Endometrial microvascular endothelial cells (primary cell): ENCODE data around the gene TRMT1. TPM values are rescaled to one million over a fixed set of nuclear protein-coding genes. Genes with fewer than 3 reads are reported as not detected.

Source experiments
- in situ Hi-C: cut with HindIII; loops from 2 replicates; pipeline ENCODE4 v1.10.0; 2017; ENCODE audit warnings: low sequenced_read_pairs, low pct_unique_long_range_greater_than_20kb; ENCODE audit errors: inconsistent ontology term
- total RNA-seq: library from RNA; depleted of rRNA; stranded (reverse); fragments of >200 nt; gene quantifications from one replicate; pipeline ENCODE4 v1.2.3, GENCODE V29; 2015; ENCODE audit errors: inconsistent ontology term

TRMT1 gene
- total RNA-seq, 1 donor from 2014 or later: 53.1 TPM

DNA sequence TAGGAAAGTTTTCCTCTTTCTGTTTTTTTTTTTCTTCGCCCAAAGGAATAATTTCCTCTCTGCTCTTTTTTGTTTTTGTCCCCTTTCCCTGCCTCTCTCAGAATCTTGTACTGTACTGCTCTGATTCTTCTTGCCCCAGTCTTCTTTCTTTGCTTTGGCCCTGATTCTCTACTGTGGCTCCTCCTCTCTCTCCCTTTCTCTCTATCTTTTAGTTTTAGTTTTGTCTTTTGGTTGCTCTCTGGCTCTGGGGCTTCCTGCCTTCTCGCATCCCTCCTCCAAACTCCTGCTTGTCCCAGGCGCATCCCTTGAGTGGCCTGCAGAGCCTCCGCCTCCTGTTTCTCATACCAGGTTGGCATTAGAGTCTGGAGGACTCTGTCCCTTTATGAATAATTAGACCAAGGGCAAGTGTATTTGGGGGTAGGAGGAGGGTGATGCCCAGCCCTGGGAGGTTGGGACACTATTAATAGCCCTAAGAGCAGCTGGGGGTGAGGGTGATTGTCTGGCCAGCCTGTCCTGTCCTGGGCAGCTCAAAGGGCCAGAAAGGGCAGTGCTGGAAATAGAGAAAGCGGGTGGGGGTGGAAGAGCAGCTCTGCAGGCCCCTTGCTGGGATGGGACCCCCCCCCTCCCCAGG, 53.0 kb downstream of the TRMT1 start:
- in situ Hi-C loops: no loop called here

DNA sequence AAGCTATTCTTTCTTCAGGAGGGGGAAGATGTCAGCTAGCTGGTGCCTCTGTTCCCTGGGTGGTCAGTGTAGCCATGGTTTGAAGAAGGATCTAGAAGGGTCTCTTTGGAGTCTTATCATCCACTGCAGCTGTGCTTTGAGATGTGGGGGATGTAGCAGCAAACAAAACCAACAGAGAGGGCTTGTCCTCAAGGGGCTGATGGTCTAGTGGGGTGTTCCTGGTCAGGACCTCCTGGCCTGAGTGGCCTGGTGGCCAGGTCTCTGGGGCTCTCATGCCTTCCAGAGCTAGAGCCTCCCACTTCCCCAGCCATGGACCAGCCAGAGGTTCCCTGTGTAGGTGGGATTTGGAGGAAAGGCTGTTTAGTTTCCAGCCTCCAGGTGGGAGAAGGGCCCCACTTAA, 54.2 kb downstream of the TRMT1 start:
- in situ Hi-C loops: no loop called here

DNA sequence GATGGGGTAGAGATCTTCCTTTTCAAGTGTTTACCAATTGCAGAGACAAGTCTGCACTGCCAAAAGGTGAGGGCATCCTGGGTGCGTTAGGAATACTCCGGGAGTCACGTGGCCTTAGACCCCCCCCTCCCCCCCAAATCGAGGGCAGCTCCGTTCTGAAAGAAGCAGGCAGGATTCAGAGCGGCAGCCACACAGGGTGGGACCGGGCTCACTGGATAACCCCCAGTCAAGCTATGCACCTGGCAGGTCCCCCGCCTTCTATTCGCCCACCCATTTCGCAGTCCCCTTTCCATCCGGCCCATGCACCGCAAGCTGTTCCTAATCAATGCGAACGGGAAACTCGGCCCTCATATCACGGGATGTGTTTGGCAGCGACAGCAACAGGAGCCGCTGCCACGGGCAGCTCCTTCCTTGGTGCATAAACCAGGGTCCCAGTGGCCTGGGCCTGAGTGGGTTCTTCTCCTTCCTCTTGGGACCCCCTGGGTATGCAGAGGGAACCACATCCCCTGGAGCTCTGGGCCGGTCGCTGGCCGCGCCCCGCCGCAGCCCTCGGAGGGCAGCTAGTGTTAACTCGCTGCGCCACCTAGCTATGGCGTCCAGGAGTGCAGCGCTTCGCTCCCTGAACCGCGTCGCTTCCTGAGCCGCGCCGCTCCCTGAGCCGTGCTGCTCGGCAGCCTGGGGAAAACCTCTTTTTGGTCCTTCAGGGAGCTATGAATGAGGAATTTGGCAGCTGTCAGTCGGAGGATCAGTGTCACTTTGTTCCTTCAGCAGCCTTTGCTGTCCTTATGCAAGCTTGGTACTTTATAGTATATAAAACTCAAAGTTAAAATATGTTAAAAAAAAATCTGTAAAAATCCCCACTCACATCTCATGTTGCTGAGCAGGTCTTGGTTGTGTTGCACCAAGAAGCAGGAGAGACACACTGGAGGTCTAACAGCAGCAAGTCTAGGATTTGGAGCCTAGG, 55.3 kb downstream of the TRMT1 start:
- in situ Hi-C loops: no loop called here

DNA sequence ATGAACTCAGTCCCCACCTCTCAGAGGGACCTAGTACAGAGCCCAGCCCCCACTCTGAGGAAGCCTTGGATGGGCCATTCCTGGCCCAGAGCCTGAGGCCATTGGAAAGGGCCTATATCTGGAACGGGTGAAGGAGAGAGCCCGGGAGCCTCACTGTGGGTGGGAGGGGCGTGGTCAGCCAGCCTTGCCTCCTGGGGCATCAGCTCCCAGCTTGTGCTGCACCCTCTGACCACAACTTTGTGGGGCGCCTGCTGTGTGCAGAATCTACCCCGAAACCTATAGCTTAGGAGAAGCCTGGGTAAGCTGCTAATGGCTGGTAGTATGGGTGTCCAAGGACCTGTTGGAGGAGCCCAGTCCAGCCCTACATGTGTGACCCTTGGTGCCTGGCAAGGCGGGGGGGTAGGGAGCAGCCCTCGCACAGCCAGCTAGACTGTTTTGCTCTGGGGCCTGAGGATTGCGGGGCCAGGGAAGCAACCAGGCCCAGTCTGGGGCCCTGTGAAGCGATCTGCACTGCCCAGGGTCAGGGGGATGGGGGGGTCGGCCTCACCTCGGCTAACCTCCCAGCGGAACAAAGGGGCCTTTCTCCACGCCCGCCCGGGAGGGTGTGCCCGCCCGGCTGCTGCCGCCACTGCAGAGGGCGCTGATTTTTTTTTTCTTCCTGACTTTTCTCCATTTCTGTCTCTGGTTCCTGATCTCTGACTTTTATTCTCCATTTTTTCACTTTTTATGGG, 56.1 kb downstream of the TRMT1 start:
- in situ Hi-C loops: no loop called here

DNA sequence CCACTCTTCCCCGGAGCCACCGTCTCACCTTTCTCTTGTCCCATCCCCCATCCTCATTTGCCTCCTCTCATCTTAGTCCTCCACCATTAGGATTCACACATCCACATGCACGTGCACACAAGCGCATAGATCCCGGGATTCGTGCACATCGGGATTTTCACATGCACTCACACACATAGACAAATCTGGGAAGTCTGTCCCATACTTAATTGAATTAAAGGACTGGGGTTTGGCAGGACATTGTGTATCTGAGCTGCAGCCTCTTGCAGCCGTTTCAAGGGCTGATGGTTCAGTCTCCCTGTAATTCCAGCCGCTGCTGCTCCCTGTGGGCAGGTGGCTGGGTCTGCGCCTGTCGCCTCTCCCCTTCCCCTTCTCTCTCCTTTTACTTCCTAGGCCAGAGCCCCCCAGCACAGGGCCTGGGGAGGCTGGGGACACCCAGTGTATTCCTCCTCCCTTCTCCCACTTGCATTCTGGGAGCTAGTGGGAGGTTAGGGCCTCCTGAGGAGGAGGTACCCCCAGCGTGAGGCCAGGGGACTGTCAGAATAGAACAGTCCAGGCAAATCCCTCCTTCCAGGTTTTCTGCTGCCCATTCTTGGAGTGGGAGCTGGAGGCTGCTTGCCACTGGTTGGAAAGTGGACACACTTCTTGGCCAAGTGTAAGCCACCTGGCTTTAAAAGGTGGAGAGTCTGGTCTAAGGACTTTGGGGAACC, 57.4 kb downstream of the TRMT1 start:
- in situ Hi-C loops: no loop called here

DNA sequence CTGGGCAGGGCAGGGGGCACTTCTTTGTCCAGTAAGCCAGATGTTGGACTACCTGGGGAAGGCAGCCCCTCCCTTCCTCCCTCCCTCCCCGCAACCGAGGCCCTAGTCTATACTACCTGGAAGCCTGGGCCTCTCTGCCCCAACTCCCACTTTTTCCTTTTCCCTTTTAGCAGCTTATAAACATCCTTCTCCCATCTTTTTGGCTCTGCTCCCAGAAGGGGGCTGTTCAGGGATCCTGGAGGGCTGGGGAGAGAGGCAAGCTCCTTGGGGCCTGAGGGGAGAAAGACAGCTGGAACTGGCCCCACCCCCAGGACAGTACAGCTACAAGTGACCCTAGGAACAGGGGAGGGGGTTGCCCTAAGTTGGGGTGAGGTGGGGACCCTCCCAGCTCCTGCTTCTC, 58.8 kb downstream of the TRMT1 start:
- in situ Hi-C loops: no loop called here

DNA sequence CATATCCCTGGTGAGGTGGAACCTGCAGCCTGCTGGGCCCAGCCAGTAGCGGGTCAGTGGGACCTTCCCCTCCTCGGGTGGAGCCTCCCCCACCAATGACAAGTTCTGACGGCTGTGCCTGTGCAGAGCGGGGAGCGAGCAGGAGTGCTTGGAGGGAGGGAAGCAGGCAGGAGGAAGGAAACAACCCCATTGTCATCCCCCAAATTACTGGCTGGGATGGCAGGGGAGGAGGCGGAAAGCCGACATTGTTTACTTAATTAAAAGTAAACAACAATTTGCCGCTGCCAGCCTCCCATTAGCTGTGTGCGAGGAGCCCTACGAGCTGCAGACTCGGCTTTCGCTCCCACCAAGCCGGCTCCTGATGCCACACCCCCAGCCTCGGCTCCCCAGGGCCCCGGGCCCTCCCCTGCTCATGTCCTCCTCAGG, 59.4 kb downstream of the TRMT1 start:
- in situ Hi-C loops: no loop called here

DNA sequence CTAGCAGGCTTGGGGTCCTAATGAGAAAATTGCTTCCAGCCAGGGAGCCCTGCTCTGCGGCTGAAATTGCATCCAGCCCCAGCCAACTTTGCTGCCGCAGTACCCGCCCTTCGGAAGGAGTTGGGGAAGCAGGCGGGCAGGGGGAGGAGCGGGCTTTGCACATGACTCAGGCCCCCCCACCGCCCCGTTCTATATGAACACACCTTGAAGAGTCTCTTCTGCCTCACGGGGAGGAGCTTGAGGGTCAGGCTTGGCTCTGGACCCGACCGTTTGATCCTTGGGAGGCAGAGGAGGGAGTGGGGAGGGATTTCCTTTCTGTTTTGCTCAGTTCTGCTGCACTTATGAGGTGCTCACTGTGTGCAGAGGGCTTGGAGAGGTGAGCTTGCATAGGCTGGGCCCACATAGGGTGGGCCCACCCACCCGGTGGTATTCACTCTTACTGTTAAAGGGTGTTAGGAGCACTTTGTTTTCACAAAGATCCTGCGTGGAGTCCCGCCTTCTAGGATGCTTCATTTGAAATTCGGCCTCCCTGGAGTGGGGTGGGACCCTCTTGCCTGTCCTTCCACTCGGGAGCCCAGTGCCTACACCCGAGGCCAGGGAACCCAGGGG, 60.4 kb downstream of the TRMT1 start:
- in situ Hi-C loops: no loop called here

DNA sequence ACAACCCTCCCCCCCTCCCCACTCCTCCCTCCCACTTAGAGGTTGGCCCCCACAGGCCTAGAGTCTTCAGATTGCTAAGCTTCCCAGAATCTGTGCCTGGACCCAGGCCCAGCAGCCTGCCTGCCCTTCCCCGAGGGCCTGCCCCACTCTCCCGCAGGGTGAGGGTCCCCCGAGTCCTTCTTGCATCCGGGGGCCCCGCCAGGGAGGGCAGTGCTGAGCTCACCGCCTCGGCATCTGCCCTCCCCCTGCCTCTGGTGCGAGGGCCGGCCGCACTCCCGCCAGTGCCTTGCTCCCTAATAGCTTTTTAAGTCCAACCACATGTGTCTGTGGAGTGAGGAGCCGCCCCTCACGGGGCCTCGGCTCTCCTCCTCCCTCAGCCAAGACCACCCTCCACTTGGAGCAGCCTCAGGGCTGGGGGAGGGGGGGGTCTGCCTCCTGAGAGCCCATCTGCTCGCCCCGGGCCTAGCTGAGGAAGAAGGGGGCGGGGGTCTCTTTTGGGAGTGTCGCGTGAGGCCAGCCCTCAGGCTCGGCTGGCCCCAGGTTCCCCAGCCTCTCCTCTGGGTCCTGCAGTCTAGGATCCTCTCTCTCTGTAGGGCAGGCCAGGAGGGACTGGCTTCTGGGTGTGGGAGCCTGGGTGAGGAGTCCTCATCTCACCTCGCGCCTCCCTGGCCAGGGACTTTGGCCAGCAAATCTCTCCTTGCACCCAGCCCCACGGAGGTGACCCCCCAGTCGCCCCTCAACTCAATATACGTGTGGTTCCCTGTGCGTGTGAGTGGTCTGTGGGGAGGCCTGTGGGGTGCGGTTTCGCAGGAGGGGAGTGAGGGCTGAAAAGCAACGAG, 61.1 kb downstream of the TRMT1 start:
- in situ Hi-C loops: no loop called here

Other genes with a start within 250 kb of the TRMT1 start
- gene DNASE2, start 235.3 kb downstream of the TRMT1 start, total RNA-seq: 35.1 TPM
- gene KLF1, start 229.5 kb downstream of the TRMT1 start, total RNA-seq: not detected
- gene GCDH, start 225.6 kb downstream of the TRMT1 start, total RNA-seq: 53.9 TPM
- not detected for gene SYCE2, start 197.4 kb downstream of the TRMT1 start, total RNA-seq
- 91.9 TPM for gene FARSA, start 183.0 kb downstream of the TRMT1 start, total RNA-seq
- gene CALR, start 178.1 kb downstream of the TRMT1 start, total RNA-seq: 1,581 TPM
- gene RAD23A, start 170.9 kb downstream of the TRMT1 start, total RNA-seq: 138 TPM
- 41.4 TPM for gene GADD45GIP1, start 159.5 kb downstream of the TRMT1 start, total RNA-seq
- not detected for gene DAND5, start 147.2 kb downstream of the TRMT1 start, total RNA-seq
- 7.9 TPM for gene NFIX, start 121.3 kb downstream of the TRMT1 start, total RNA-seq
- 135 TPM for gene LYL1, start 13.9 kb downstream of the TRMT1 start, total RNA-seq
- gene NACC1, start 1.5 kb upstream of the TRMT1 start, total RNA-seq: 99.0 TPM
- gene STX10, start 33.6 kb upstream of the TRMT1 start, total RNA-seq: 75.5 TPM
- 93.7 TPM for gene IER2, start 33.7 kb upstream of the TRMT1 start, total RNA-seq